Prostate gland (tissue), 2 donors: Measurements from ENCODE around the gene RGS3. TPM values are rescaled to one million over a fixed set of nuclear protein-coding genes. Genes with fewer than 3 reads are reported as not detected.

Experiments used
- DNase-seq: peaks from one replicate; pipeline ENCODE4 v3.0.0-alpha.2; 2019; ENCODE audit warnings: low spot score
- H3K27ac ChIP-seq, 2 donors: fragments of 200-600 bp; sonication (generic); 2 replicates each; pipeline ENCODE4 v1.5.1; 2017 to 2019
- H3K27me3 ChIP-seq: fragments of 200-600 bp; sonication (generic); replicated peaks from 2 replicates; pipeline ENCODE4 v1.5.1; 2019; ENCODE audit not compliant: insufficient read depth
- H3K36me3 ChIP-seq, 2 donors: fragments of 200-600 bp; sonication (generic); 1 replicate in 1 of 2; 2 replicates in 1 of 2; pipeline versions ENCODE4 v1.5.1 to v1.8.1; 2017 to 2019
- H3K4me1 ChIP-seq: fragments of 200-600 bp; sonication (generic); replicated peaks from 2 replicates; pipeline ENCODE4 v1.5.1; 2019
- H3K4me3 ChIP-seq, 2 donors: fragments of 200-600 bp; sonication (generic); 2 replicates each; pipeline ENCODE4 v1.5.1; 2017 to 2019
- H3K9me3 ChIP-seq: fragments of 200-600 bp; sonication (generic); 2 replicates; pipeline ENCODE4 v1.5.1; 2017
- POLR2A ChIP-seq: fragments of 450-650 bp; IDR thresholded peaks from one replicate; pipeline ENCODE4 v1.6.1; 2016; ENCODE audit warnings: antibody characterized with exemption, mild to moderate bottlenecking
- POLR2AphosphoS5 ChIP-seq: sonication (generic); formaldehyde crosslinking; IDR thresholded peaks from one replicate; pipeline ENCODE4 v1.6.1; 2017; ENCODE audit warnings: antibody characterized with exemption
- WGBS: methylation state at CpG from one replicate; pipeline ENCODE4 v1.1.5; 2018; 5-methylcytosine and 5-hydroxymethylcytosine counted together
- intact Hi-C: fragments of 100-400 bp; cut with DNase I; formaldehyde crosslinking; loops from one replicate; pipeline ENCODE4 v1.14.2; 2022
- total RNA-seq, 2 donors: library from RNA; depleted of rRNA; stranded (reverse); fragments of >200 nt; gene quantifications; one replicate each; pipeline ENCODE4 v1.1.0, GENCODE V29; 2016
- TF ChIP-seq, protein P1 (sequence below), 4 experiments: fragments of 200-600 bp in 2 of 4; fragments of 450-650 bp in 2 of 4; sonication (generic) in 2 of 4; IDR thresholded peaks; 1 replicate in 3 of 4; 2 replicates in 1 of 4; pipeline ENCODE4 v1.5.1; 2016 to 2019; ENCODE audit warnings: antibody characterized with exemption in 4 of 4, mild to moderate bottlenecking in 2 of 4, moderate library complexity in 2 of 4

The RGS3 gene
- total RNA-seq, 2 donors from 2014 or later, result 26.5 to 98.9 TPM

DNA sequence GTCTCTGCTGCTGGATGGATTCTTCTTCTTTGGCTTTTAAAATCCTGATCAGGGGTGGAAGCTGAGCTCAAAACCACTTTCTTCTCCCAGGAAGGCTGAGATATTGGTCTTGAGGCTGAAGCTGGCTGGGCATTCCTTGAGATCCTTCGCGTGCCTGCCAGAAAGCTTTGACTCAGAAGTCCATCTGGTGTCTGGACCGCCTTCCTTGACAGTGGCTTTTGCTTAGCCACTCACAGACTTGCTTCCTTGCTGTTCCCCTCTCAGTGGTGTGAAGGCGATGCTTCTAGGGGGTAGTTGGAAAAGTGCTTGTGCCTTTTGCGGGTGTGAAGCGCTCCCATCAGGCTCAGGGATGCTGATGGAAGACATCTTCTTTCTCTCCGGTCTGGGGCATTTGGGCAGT lies 45.9 kb downstream of the RGS3 start:
- TF ChIP-seq POLR2A, result no peak
- TF ChIP-seq POLR2AphosphoS5, result no peak
- TF ChIP-seq, protein P1, sequence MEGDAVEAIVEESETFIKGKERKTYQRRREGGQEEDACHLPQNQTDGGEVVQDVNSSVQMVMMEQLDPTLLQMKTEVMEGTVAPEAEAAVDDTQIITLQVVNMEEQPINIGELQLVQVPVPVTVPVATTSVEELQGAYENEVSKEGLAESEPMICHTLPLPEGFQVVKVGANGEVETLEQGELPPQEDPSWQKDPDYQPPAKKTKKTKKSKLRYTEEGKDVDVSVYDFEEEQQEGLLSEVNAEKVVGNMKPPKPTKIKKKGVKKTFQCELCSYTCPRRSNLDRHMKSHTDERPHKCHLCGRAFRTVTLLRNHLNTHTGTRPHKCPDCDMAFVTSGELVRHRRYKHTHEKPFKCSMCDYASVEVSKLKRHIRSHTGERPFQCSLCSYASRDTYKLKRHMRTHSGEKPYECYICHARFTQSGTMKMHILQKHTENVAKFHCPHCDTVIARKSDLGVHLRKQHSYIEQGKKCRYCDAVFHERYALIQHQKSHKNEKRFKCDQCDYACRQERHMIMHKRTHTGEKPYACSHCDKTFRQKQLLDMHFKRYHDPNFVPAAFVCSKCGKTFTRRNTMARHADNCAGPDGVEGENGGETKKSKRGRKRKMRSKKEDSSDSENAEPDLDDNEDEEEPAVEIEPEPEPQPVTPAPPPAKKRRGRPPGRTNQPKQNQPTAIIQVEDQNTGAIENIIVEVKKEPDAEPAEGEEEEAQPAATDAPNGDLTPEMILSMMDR (IDR thresholded peaks at IDR 0.05), result no peak
- Histone ChIP-seq H3K4me1 (no peaks in the 10 kb centered on the region), H3K27me3 (no peaks in the 10 kb centered on the region), H3K9me3 (no peaks in the 10 kb centered on the region), H3K27ac (no peak overlapping the region), H3K36me3 (no peaks in the 10 kb centered on the region), H3K4me3 (no peak overlapping the region)
- intact Hi-C loops, result no loop called here
- WGBS, result 86% methylated on average over 7 of the region's 7 CpGs
- DNase-seq, result no peak

DNA sequence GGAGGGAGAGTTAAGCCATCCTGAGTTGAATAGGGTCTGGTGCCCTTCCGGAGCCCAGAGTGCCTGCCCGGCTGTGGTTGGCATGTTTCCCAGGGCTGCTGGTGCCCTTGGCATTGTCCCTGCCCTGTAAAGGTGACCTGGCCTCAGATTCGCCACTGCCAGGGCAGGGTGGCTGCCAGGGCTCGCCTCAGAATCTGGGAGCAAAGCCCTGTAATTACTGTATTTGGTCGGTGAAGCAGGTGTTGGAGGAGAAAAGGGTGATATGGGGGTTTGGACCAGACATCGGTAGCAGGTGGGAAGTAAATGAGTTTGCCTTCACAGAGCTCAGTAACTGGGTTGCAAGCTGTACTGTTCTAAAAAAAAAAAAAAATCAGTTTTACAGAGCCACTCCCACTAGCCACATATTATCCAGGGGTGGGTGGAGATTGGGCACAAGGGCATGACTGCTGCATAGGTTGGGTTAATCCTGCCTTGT lies 47.6 kb downstream of the RGS3 start:
- no peak overlapping the region for H3K27ac ChIP-seq
- H3K9me3 ChIP-seq, result no peaks in the 10 kb centered on the region
- H3K36me3 ChIP-seq, result no peaks in the 10 kb centered on the region
- no peaks in the 10 kb centered on the region for H3K4me1 ChIP-seq
- no peak for DNase-seq
- TF ChIP-seq, protein P1 (IDR thresholded peaks at IDR 0.05), result no peak
- TF ChIP-seq POLR2A (no peak), POLR2AphosphoS5 (no peak)
- H3K27me3 ChIP-seq, result no peaks in the 10 kb centered on the region
- intact Hi-C loops, result no loop called here
- WGBS, result 47% methylated on average over 4 of the region's 6 CpGs
- no peak overlapping the region for H3K4me3 ChIP-seq

DNA sequence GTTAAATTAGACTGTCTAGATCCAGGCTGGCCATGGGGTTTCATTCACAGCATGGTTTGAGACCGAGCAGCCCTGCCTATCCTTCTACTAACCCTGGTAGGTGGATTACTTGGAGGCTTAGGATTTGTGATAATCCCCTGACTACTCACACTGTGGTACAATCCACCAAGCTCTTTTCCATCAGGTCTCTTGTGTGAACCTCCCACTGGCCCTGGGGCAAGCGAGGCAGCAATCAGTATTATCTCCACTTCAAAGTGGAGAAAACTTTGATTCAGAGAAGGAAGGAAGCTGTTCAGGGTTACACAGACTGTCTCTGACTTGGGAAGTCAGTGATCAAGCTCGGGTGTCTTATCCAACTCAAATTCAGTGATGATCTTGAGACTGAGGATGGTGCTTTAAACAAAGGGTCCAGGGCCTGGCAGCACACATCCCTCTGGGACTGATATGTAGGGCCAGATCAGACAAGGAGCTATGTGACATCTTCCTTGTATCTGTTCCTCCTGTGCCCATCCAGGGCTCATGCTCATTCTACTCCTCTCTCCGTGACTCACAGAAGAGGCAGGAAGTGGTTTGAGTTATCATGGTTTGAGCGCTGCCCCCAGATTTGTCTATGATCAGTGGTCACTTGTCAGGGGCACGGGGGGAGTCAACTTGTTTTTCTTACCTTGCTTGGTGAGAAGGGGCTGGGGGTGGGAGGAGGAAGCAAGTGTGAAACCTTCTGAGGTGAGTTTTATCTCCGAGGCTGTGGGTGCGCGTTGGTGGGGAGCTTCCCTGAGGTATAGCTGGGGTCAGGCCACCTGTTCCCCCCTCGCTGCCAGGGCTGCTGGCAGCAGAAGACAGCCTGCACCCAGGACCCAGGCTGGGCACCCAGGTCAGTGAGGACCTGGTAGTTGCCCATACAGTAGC lies 48.6 kb downstream of the RGS3 start:
- Histone ChIP-seq H3K4me1 (no peaks in the 10 kb centered on the region), H3K27ac (no peak overlapping the region), H3K4me3 (no peak overlapping the region), H3K36me3 (no peaks in the 10 kb centered on the region), H3K9me3 (no peaks in the 10 kb centered on the region), H3K27me3 (no peaks in the 10 kb centered on the region)
- no peak for DNase-seq
- 84% methylated on average over 10 of the region's 10 CpGs for WGBS
- intact Hi-C loops, result no loop called here
- TF ChIP-seq POLR2A, result no peak
- TF ChIP-seq, protein P1 (IDR thresholded peaks at IDR 0.05), result no peak

DNA sequence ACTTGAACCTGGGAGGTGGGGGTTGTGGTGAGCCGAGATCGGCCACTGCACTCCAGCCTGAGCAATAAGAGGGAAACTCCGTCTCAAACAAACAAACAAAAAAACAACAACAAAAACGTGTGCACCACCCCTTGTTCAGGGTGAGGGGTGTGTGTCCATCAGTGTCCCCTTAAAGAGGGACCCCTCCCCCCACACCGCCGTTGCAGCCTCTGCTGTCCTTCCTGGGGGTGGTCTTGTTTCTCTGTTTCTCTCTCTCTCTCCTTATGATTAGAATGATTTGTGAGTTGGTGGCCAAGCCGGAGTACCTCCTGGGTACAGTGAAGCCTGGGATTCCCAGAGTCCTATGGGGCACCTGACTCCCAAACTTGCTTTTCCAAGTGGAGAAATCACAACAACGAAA lies 49.6 kb downstream of the RGS3 start:
- H3K36me3 ChIP-seq, result no peaks in the 10 kb centered on the region
- H3K9me3 ChIP-seq, result no peaks in the 10 kb centered on the region
- no peak overlapping the region for H3K4me3 ChIP-seq
- intact Hi-C loops, result no loop called here
- no peak for DNase-seq
- WGBS, result 80% methylated on average over 8 of the region's 8 CpGs
- no peaks in the 10 kb centered on the region for H3K4me1 ChIP-seq
- no peaks in the 10 kb centered on the region for H3K27me3 ChIP-seq
- TF ChIP-seq POLR2A, result no peak
- TF ChIP-seq, protein P1 (IDR thresholded peaks at IDR 0.05), result no peak
- TF ChIP-seq POLR2AphosphoS5, result no peak
- H3K27ac ChIP-seq, result no peak overlapping the region

DNA sequence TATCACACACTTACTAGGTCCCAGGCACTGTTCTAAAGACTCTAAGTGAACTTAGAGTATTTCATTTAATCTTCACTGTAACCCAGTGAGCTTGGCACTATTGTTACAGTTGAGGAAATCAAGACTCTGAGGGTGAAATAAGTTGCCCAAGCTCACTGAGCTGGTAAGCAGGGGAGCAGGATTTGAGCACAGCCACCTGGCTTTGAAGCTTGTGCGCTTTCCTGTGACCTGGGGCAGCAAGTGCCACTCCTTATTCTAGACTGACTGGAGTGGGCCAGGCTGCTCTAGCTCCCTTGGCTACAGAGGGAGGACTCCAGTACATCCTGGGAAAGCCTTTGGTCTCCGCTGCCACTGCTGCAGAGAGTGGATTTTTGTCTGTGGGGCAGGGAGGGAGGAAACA lies 50.0 kb downstream of the RGS3 start:
- Histone ChIP-seq H3K27ac (no peak overlapping the region), H3K4me1 (no peaks in the 10 kb centered on the region), H3K27me3 (no peaks in the 10 kb centered on the region), H3K4me3 (no peak overlapping the region), H3K9me3 (no peaks in the 10 kb centered on the region), H3K36me3 (no peaks in the 10 kb centered on the region)
- intact Hi-C loops, result no loop called here
- no peak for TF ChIP-seq POLR2AphosphoS5
- TF ChIP-seq, protein P1 (IDR thresholded peaks at IDR 0.05), result no peak
- TF ChIP-seq POLR2A, result no peak
- DNase-seq, result no peak
- 100% methylated on average over 2 of the region's 2 CpGs for WGBS
